Stimulated activated CD4-positive, alpha-beta T cell treated with anti-CD3 and anti-CD28 coated beads, Interleukin-1b, Interleukin-23, amount 100 ng/mL, for 1 hour (primary cell): ENCODE measurements around the gene PEX11B.
"Not testable (repeated sequence)": the region's sequence is repeated elsewhere in the genome, so short reads cannot be mapped to it uniquely, and the experiment has no call there.

ENCODE experiments used
- DNase-seq, 2 donors: peaks; one replicate each; pipeline ENCODE4 v3.0.0-alpha.2; 2020; ENCODE audit warnings: low read depth in 2 of 2

Gene PEX11B

GRCh38 chr1:145952903-145953302, 34.4 kb upstream of the PEX11B start:
- no peak for DNase-seq

- DNase-seq = no peak
Observed at GRCh38 chr1:145951526-145951925, 33.0 kb upstream of the PEX11B start.

GRCh38 chr1:145949219-145949618, 30.7 kb upstream of the PEX11B start:
- DNase-seq = no peak

- no peak for DNase-seq
Observed at GRCh38 chr1:145947551-145947950, 29.0 kb upstream of the PEX11B start.

- DNase-seq = no peak
Observed at GRCh38 chr1:145946477-145946986, 28.0 kb upstream of the PEX11B start.

- no peak for DNase-seq
Observed at GRCh38 chr1:145944532-145944931, 26.0 kb upstream of the PEX11B start.

GRCh38 chr1:145942871-145943270, 24.4 kb upstream of the PEX11B start:
- DNase-seq = no peak

GRCh38 chr1:145942405-145942804, 23.9 kb upstream of the PEX11B start:
- no peak for DNase-seq

GRCh38 chr1:145937436-145937835, 18.9 kb upstream of the PEX11B start:
- no peak for DNase-seq

GRCh38 chr1:145936247-145936646, 17.7 kb upstream of the PEX11B start:
- no peak for DNase-seq

GRCh38 chr1:145935708-145936107, 17.2 kb upstream of the PEX11B start:
- DNase-seq = no peak

GRCh38 chr1:145932522-145933009, 14.0 kb upstream of the PEX11B start:
- not testable (repeated sequence) for DNase-seq

- no peak for DNase-seq
Observed at GRCh38 chr1:145927916-145928643, 9.6 kb upstream of the PEX11B start.

GRCh38 chr1:145927063-145927886, 8.8 kb upstream of the PEX11B start, which contains the start of gene RBM8A:
TSS of gene RBM8A (minus strand) at chr1:145927484. CDS start at chr1:145927426, 58 bp downstream.
- peak; percentile 74 to 84 for DNase-seq

- DNase-seq = peak in 1 of 2 donors; percentile 30
Observed at GRCh38 chr1:145926686-145927062, 8.2 kb upstream of the PEX11B start.

- DNase-seq = no peak
Observed at GRCh38 chr1:145922266-145922665, 3.7 kb upstream of the PEX11B start.

- DNase-seq = not testable (repeated sequence)
Observed at GRCh38 chr1:145920297-145920696, 1.8 kb upstream of the PEX11B start.

- no peak for DNase-seq
Observed at GRCh38 chr1:145918992-145919939, 749 bp upstream of the PEX11B start.

GRCh38 chr1:145917595-145917994, 922 bp downstream of the PEX11B start:
- no peak for DNase-seq

- no peak for DNase-seq
Observed at GRCh38 chr1:145916745-145917144, 1.8 kb downstream of the PEX11B start.

GRCh38 chr1:145912128-145912641, 6.3 kb downstream of the PEX11B start:
- no peak for DNase-seq
